ENCODE data around the gene OST4.
A peak's percentile ranks its signal among the peaks of the same experiment; 100 is the strongest.

OST4 gene

DNA sequence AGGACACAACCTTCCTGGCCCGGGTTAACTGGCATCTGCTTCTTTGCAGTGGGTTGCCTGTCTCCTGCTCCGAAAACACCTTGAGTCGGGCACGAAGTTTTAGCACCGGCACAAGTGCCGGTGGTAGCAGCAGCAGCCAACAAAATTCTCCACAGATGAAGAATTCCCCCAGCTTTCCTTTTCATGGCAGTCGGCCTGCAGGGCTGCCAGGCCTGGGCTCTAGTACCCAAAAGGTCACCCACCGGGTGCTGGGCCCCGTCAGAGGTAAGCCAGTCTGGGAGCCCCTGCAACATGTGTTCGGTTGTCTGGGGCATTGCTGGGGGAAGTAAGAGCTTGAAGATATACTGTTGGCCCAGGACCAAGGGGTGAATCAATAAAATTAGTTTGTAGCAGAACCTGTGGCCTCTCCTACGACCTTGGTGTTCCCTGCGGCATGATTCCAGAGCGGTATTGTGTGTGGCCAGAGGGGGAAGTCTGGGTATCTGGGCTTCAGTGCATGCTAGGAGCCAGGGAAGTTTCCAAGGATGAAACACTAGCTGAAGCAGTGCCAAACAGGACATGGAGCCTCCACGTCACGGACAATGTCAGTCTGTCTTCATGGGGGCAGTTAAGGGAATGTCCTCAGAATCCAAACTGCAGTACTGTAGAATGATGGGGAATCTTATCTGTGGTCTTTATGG, 12.2 kb downstream of the OST4 start:
- H3K4me3 ChIP-seq (ENCODE audit: low read depth in 1 of 2, low read length in 2 of 2), result no peak overlapping the region
- H3K4me1 ChIP-seq (ENCODE audit: insufficient read depth, low read length), result no peaks in the 10 kb centered on the region
- no peak overlapping the region for H3K27ac ChIP-seq (ENCODE audit: low read depth, low read length)
- H3K36me3 ChIP-seq (ENCODE audit: insufficient read depth, low read length), result peaks cover 63% of the 10 kb centered on the region
- H3K9ac ChIP-seq (ENCODE audit: low read length), result no peak overlapping the region
- H3K27me3 ChIP-seq (ENCODE audit: control insufficient read depth in 1 of 2, insufficient read depth in 2 of 2, low read length in 2 of 2), result no peaks in the 10 kb centered on the region
- no peaks in the 10 kb centered on the region for H3K9me3 ChIP-seq (ENCODE audit: low read length)

GRCh38 chr2:27058210-27058609, 13.2 kb downstream of the OST4 start:
- Histone ChIP-seq H3K4me3 (ENCODE audit: low read depth in 1 of 2, low read length in 2 of 2) (no peak overlapping the region), H3K27ac (ENCODE audit: low read depth, low read length) (no peak overlapping the region), H3K27me3 (ENCODE audit: control insufficient read depth in 1 of 2, insufficient read depth in 2 of 2, low read length in 2 of 2) (no peaks in the 10 kb centered on the region), H3K36me3 (ENCODE audit: insufficient read depth, low read length) (peaks cover 74% of the 10 kb centered on the region), H3K4me1 (ENCODE audit: insufficient read depth, low read length) (no peaks in the 10 kb centered on the region), H3K9ac (ENCODE audit: low read length) (no peak overlapping the region), H3K9me3 (ENCODE audit: low read length) (no peaks in the 10 kb centered on the region)

DNA sequence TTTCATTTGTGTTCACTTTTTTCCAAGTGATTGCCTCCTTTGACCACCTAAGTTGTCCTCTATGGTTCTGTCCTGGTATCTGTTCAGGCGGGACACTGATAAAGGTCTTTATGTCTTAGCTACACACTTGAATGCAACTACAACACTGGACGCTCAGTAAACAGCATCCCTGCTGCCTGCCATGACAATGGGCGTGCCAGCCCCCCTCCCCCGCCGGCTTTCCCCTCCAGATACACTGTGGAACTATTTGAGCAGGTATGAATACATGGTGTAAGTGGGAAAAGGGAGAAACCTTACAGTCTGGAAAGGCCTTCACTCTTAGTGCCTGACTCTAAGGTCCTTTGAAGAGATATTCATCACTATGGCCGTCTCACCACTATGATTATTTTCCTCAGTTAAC, 14.3 kb downstream of the OST4 start:
- H3K36me3 ChIP-seq (ENCODE audit: insufficient read depth, low read length), result peaks cover 68% of the 10 kb centered on the region
- no peaks in the 10 kb centered on the region for H3K27me3 ChIP-seq (ENCODE audit: control insufficient read depth in 1 of 2, insufficient read depth in 2 of 2, low read length in 2 of 2)
- H3K9me3 ChIP-seq (ENCODE audit: low read length), result no peaks in the 10 kb centered on the region
- H3K9ac ChIP-seq (ENCODE audit: low read length), result no peak overlapping the region
- H3K27ac ChIP-seq (ENCODE audit: low read depth, low read length), result no peak overlapping the region
- peaks cover 6% of the 10 kb centered on the region for H3K4me1 ChIP-seq (ENCODE audit: insufficient read depth, low read length)
- H3K4me3 ChIP-seq (ENCODE audit: low read depth in 1 of 2, low read length in 2 of 2), result no peak overlapping the region

GRCh38 chr2:27054721-27055120, 16.7 kb downstream of the OST4 start:
- Histone ChIP-seq H3K4me1 (ENCODE audit: insufficient read depth, low read length) (peaks cover 10% of the 10 kb centered on the region), H3K36me3 (ENCODE audit: insufficient read depth, low read length) (peaks cover 60% of the 10 kb centered on the region), H3K4me3 (ENCODE audit: low read depth in 1 of 2, low read length in 2 of 2) (no peak overlapping the region), H3K9me3 (ENCODE audit: low read length) (no peaks in the 10 kb centered on the region), H3K27me3 (ENCODE audit: control insufficient read depth in 1 of 2, insufficient read depth in 2 of 2, low read length in 2 of 2) (no peaks in the 10 kb centered on the region), H3K27ac (ENCODE audit: low read depth, low read length) (no peak overlapping the region), H3K9ac (ENCODE audit: low read length) (no peak overlapping the region)

- Histone ChIP-seq H3K4me3 (ENCODE audit: low read depth in 1 of 2, low read length in 2 of 2) (no peak overlapping the region), H3K9ac (ENCODE audit: low read length) (no peak overlapping the region), H3K36me3 (ENCODE audit: insufficient read depth, low read length) (peaks cover 50% of the 10 kb centered on the region), H3K27ac (ENCODE audit: low read depth, low read length) (no peak overlapping the region), H3K9me3 (ENCODE audit: low read length) (no peaks in the 10 kb centered on the region), H3K27me3 (ENCODE audit: control insufficient read depth in 1 of 2, insufficient read depth in 2 of 2, low read length in 2 of 2) (no peaks in the 10 kb centered on the region), H3K4me1 (ENCODE audit: insufficient read depth, low read length) (peaks cover 18% of the 10 kb centered on the region)
Observed at GRCh38 chr2:27053776-27054175, 17.7 kb downstream of the OST4 start.

DNA sequence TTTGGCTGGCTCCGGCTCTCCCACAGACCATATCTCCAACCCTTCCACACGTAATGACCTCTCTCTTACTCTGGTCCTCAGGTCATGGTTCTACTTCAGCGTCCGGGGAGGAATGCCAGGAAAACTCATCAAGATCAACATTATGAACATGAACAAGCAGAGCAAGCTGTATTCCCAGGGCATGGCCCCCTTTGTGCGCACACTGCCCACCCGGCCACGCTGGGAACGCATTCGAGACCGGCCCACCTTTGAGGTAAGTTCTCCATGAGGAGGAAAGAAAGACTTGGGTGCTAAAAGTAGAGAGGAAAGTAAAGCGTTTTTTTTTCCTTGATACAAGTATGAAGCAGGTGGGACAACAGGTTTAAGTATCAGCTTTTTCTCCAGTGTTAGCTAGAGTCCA, 18.1 kb downstream of the OST4 start:
- H3K27me3 ChIP-seq (ENCODE audit: control insufficient read depth in 1 of 2, insufficient read depth in 2 of 2, low read length in 2 of 2), result no peaks in the 10 kb centered on the region
- H3K9me3 ChIP-seq (ENCODE audit: low read length), result no peaks in the 10 kb centered on the region
- H3K4me1 ChIP-seq (ENCODE audit: insufficient read depth, low read length), result peaks cover 18% of the 10 kb centered on the region
- H3K36me3 ChIP-seq (ENCODE audit: insufficient read depth, low read length), result peaks cover 46% of the 10 kb centered on the region
- no peak overlapping the region for H3K27ac ChIP-seq (ENCODE audit: low read depth, low read length)
- H3K9ac ChIP-seq (ENCODE audit: low read length), result no peak overlapping the region
- H3K4me3 ChIP-seq (ENCODE audit: low read depth in 1 of 2, low read length in 2 of 2), result no peak overlapping the region

DNA sequence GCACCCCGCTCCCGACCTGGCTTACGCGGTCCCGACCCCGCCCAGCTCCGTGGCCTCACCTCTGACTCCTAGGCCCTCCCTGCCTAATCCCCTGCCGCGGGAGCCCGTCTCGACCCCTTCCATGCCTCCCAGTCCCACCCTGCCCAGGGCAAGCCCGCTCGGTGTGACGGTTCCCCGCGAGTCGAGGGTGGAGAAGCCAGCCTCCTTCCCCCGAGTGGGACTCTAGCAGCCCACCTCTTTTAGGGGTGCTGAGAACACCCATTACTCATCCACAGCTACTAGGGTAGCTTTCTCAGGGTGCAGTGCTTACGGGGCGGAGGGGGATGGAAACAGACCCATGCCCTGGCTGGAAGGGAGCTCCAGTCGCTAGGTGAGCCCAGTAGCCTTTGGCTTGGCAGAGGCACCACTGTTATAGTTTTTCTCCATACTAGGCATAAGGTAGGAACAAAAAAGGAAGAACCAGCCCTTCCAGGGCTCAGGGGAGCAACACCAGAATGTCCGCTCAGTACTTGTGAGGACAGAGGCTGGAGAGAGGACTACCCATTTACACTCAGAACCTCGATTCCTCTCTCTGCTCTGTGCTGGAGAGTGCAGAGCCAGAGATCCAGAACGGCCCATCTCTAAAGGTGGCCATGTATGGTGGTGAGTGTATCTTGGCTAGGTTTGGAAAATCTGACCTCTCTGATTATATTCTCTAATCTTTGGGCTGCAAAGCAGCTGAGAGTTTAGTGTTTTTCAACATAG, 19.4 kb downstream of the OST4 start:
- no peaks in the 10 kb centered on the region for H3K9me3 ChIP-seq (ENCODE audit: low read length)
- H3K4me1 ChIP-seq (ENCODE audit: insufficient read depth, low read length), result peaks cover 18% of the 10 kb centered on the region
- H3K9ac ChIP-seq (ENCODE audit: low read length), result peak overlapping the region; percentile 83
- H3K27ac ChIP-seq (ENCODE audit: low read depth, low read length), result peak overlapping the region; percentile 98
- peak overlapping the region; percentile 64 to 83 for H3K4me3 ChIP-seq (ENCODE audit: low read depth in 1 of 2, low read length in 2 of 2)
- peaks cover 39% of the 10 kb centered on the region for H3K36me3 ChIP-seq (ENCODE audit: insufficient read depth, low read length)
- H3K27me3 ChIP-seq (ENCODE audit: control insufficient read depth in 1 of 2, insufficient read depth in 2 of 2, low read length in 2 of 2), result no peaks in the 10 kb centered on the region

DNA sequence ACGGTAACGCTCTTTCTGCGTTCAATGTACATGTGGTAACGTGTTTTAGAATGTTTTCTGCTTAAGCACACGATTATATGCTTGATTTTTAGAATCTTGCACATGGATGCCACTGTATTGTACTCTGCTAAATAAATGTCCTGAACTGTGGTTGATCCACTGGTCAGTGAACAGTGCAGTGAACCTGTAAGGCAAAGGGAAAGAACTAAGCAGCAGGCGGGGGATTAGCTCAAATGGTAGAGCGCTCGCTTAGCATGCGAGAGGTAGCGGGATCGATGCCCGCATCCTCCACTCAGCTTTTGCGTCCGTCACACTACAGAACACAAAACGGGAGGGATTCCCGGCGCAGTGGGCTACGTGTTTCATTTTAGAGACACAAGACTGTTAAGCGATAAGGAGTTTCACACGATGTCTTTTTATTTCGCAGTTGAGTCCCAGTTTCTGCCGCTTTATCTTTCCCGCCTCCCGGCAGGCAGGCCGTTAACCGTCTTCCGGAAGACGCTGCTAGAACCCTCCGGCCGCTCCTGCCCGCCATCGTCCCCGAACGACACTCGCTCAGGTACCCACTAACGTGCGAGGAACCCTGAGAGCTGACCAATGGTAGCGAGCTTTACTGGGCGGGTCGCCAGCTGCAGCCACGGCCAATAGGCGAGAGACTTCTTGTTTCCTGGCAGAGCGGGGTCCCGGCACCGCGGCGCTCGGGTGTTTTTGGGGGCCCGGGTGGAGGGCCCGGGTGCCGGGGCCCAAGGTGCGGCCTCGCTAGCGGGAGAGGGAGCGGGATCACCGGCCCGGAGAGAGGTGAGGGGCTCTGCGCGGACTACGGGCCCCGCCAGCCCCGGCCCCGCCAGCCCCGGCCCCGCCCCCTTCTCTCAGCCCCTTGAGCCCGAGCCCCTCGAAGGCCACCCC, 20.2 kb downstream of the OST4 start, which contains the start of gene AGBL5:
Gene AGBL5, plus strand, starts transcription at position 673 of the 906 bp plus-strand sequence. CDS start 1,291 bp downstream, outside the sequence.
- Histone ChIP-seq H3K27ac (ENCODE audit: low read depth, low read length) (peak within 1 kb of the TSS; percentile 98), H3K4me1 (ENCODE audit: insufficient read depth, low read length) (peaks cover 18% of the 10 kb centered on the region), H3K36me3 (ENCODE audit: insufficient read depth, low read length) (peaks cover 32% of the 10 kb centered on the region), H3K9me3 (ENCODE audit: low read length) (no peaks in the 10 kb centered on the region), H3K9ac (ENCODE audit: low read length) (peak within 1 kb of the TSS; percentile 83), H3K4me3 (ENCODE audit: low read depth in 1 of 2, low read length in 2 of 2) (peak within 1 kb of the TSS; percentile 70 to 92), H3K27me3 (ENCODE audit: control insufficient read depth in 1 of 2, insufficient read depth in 2 of 2, low read length in 2 of 2) (no peaks in the 10 kb centered on the region)

- no peaks in the 10 kb centered on the region for H3K27me3 ChIP-seq (ENCODE audit: control insufficient read depth in 1 of 2, insufficient read depth in 2 of 2, low read length in 2 of 2)
- peaks cover 18% of the 10 kb centered on the region for H3K4me1 ChIP-seq (ENCODE audit: insufficient read depth, low read length)
- peak overlapping the region; percentile 70 to 92 for H3K4me3 ChIP-seq (ENCODE audit: low read depth in 1 of 2, low read length in 2 of 2)
- peaks cover 24% of the 10 kb centered on the region for H3K36me3 ChIP-seq (ENCODE audit: insufficient read depth, low read length)
- no peaks in the 10 kb centered on the region for H3K9me3 ChIP-seq (ENCODE audit: low read length)
- H3K9ac ChIP-seq (ENCODE audit: low read length), result peak overlapping the region; percentile 69
- H3K27ac ChIP-seq (ENCODE audit: low read depth, low read length), result peak overlapping the region; percentile 98
Observed at GRCh38 chr2:27050281-27050995, 21.0 kb downstream of the OST4 start.

DNA sequence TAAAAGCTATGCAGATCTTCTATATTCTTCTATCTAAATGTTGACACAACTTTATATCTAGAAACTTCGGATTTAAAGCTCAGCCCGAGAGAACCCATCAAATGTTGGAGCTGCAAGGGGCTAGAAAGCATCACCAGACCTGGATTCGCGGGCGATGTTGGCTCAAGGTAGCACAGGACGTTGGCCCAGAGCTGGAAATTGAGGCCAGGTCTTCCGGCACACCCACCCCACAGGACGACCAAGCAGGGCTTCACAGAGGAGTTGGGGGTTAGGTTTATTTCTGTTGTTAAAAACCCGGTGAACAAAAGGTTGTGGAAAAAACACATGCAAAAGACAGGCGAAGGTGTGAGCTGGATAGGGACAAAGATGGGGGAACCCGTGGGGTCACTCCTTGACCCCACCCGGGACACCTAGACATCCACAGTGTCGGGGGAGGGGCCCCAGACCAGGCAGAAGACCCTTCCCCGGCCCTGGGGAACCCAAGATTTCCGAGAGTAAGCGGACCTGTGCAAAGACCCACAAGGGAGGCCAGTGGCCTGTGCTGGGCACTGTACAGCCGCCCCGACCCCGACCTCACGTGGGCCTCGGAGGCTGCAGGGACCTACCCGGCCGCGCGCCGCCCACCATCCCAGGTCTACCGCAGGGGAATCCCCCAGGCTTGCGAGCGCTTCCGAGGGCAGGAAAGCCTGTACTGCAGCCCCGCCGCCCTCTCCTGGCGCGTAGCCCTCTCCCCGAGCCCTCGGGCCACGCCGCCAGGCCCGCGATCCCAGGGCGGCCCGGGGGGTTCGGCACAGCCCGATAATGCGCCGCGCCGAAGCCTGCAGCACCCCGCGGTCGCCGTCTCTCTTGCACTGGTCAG, 21.8 kb downstream of the OST4 start:
- H3K36me3 ChIP-seq (ENCODE audit: insufficient read depth, low read length), result peaks cover 16% of the 10 kb centered on the region
- no peaks in the 10 kb centered on the region for H3K9me3 ChIP-seq (ENCODE audit: low read length)
- no peaks in the 10 kb centered on the region for H3K27me3 ChIP-seq (ENCODE audit: control insufficient read depth in 1 of 2, insufficient read depth in 2 of 2, low read length in 2 of 2)
- H3K4me1 ChIP-seq (ENCODE audit: insufficient read depth, low read length), result peaks cover 18% of the 10 kb centered on the region
- H3K4me3 ChIP-seq (ENCODE audit: low read depth in 1 of 2, low read length in 2 of 2), result peak overlapping the region; percentile 70 to 92
- H3K9ac ChIP-seq (ENCODE audit: low read length), result peak overlapping the region; percentile 67
- peak overlapping the region; percentile 98 for H3K27ac ChIP-seq (ENCODE audit: low read depth, low read length)
